GM19023 (cell line): ENCODE measurements around the gene CFAP119.

ENCODE experiments used
- ATAC-seq: cut with Tn5 transposase; IDR thresholded peaks from one replicate; pipeline ENCODE4 v1.9.1; 2021; ENCODE audit warnings: mild to moderate bottlenecking, moderate library complexity; ENCODE audit not compliant: unreplicated experiment

The CFAP119 gene

GRCh38 chr16:30782486-30783279 is 20.8 kb upstream of the CFAP119 start:
- ATAC-seq: no peak

GRCh38 chr16:30780549-30780948 is 18.7 kb upstream of the CFAP119 start:
- no peak for ATAC-seq

- no peak for ATAC-seq
Measured at GRCh38 chr16:30780021-30780420, 18.2 kb upstream of the CFAP119 start.

DNA sequence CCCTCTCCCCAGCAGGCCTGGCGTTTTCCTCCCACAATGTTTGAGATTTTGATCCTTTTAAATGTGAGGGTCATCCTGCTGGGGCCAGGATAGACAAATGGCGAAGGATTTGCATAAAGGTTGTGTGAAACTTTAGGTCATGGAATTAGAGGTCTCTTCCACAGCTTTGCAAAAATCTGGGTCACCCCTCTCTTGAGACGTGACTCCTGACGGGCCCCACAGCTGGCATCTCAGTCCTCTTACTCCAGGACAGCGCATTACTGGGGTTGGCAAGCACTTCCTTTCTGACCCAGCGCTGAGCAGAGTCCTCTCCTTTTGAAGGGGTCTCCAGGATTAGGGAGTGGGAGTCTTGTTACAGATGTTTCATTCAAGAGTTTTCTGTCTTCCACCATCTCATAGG is 17.7 kb upstream of the CFAP119 start:
- ATAC-seq: no peak

- no peak for ATAC-seq
Measured at GRCh38 chr16:30778549-30779244, 16.8 kb upstream of the CFAP119 start.

DNA sequence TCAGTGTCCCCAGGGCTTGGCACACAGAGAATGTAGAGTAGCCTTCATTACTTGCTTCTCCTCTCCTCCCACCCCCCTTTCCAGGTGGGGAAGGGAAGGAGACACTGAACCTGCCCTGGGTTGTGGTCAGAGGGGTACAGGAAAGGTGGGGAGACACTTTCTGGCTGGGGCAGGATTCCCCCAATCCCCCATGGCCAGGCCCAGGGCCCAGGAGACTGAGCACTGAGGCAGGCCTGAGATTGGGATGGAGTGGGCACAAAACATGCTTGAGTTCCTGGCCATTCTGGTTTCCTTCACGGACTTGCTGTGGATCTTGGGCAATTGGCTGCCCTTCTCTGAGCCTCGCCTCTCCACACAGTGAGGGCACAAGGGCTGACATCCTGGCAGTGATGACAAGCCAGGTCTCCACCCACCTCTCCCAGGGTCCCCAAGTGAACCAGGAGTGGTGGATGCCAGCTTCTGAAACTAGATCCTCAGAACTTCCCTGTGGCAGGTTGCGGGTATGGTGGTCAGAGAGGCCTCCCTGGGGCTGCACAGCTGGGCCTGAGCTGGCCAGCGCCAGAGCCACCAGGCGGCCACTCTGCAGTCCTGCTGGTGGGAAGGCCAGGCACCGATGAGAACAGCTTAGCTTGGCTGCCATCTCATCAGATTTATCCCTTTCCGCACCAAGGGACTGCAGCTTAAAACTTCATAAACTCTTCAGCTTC is 15.9 kb upstream of the CFAP119 start:
- ATAC-seq: no peak

DNA sequence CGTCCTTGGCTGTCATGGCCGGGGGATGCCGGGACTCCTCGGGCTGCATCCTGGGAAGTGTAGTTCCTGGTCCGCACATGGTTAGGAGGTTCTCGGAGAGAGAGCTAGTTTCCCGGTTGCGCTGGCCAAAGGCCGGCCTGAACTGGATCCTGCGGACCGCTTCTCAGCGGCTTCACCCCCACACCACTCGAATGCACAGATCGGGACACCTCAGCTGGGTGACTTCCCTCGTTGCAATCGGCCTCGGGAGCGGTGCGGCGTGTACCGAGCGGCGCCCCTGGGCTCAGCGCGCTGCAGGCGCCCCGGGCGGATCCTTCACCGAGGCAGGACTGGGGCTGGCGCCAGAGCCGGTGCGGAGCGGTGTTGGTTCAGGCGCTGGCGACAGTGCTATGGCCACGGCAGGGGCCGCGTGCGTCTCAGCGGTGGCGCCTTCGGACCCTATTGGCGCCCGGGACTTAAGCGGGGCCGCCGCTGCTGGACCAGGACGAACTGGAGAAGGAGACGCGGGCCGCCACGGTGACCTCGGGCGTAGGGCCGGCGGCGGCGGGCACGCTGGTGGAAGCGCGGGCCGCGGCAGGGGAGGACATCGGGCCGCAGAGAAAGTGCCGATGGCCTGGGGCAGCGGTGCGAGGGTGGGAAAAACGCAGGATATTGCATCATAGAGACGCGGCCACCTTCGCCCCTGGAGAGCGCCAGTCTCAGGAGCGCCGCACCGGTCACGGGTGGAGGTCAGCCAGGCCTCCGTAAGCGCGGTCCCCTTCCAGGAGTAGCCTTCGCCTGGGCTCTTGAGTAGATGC is 13.7 kb upstream of the CFAP119 start:
- peak; percentile 56 for ATAC-seq

DNA sequence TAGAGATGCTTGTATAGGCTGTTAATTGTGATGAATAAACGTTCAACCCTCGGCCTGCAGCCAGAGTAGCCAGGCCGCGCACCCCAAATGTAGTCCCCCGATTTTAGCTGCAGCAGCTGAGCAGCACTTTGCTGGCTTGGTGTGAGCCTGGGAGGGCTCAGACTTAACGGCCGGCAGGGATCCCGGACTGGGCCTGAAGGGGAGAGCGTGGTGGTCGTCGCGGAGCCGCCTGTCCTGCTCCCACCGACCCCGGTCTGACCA is 13.2 kb upstream of the CFAP119 start:
- ATAC-seq: no peak

GRCh38 chr16:30774367-30775130 is 12.7 kb upstream of the CFAP119 start:
- no peak for ATAC-seq

DNA sequence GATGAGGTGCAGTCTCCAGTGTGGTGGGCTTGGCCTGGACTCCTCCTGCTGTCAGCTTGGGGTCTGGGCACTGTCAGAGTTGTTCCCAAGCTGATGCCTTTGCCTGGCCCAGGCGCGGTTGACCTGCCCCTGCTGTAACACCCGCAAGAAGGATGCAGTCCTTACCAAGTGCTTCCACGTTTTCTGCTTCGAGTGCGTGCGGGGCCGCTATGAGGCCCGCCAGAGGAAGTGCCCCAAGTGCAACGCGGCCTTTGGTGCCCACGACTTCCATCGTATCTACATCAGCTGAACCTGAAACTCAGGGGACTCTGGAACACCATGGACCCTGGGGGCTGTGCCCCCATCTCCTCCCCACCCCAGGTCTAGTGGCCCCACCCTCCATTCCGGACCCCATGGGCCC is 12.0 kb upstream of the CFAP119 start:
- no peak for ATAC-seq

DNA sequence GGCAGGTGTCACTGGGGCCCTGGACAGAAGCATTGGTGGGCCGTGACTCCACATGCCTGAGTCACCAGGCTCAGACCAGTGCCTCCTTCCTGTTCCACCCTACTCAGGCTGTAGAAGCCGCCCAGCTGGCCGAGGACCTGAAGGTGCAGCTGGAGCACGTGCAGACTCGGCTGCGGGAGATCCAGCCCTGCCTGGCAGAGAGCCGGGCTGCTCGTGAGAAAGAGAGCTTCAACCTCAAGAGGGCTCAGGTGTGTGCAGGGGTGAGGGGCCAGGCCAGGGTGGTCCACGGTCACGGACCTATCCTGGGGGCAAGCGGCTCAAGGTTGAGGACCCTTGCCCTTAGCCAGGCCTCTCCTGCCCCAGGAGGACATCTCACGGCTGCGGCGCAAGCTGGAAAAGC is 9.9 kb upstream of the CFAP119 start:
- ATAC-seq: no peak

- no peak for ATAC-seq
Measured at GRCh38 chr16:30769379-30770089, 7.7 kb upstream of the CFAP119 start.

DNA sequence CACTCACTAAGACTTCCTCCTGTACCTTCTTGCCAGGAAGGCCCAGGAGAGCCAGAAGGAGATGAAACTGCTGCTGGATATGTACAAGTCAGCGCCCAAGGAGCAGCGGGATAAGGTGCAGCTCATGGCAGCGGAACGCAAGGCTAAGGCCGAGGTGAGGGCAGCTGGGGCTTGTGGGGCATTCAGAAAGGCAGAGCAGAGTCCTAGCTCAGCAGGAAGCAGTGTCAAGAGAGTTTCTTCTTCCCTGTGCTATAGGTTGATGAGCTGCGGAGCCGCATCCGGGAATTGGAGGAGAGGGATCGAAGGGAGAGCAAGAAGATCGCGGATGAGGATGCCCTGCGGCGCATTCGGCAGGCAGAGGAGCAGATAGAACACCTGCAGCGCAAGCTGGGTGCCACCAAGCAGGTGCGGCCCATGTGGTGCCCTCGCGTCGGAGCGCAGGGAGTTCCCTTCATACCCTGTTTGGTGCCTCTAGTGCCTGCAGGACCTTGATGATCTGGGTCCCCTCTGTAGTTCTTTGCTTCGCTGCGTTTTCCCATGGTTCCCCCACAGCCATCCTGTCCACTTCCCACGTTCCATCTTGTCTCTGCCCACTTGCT is 6.8 kb upstream of the CFAP119 start:
- ATAC-seq: no peak

DNA sequence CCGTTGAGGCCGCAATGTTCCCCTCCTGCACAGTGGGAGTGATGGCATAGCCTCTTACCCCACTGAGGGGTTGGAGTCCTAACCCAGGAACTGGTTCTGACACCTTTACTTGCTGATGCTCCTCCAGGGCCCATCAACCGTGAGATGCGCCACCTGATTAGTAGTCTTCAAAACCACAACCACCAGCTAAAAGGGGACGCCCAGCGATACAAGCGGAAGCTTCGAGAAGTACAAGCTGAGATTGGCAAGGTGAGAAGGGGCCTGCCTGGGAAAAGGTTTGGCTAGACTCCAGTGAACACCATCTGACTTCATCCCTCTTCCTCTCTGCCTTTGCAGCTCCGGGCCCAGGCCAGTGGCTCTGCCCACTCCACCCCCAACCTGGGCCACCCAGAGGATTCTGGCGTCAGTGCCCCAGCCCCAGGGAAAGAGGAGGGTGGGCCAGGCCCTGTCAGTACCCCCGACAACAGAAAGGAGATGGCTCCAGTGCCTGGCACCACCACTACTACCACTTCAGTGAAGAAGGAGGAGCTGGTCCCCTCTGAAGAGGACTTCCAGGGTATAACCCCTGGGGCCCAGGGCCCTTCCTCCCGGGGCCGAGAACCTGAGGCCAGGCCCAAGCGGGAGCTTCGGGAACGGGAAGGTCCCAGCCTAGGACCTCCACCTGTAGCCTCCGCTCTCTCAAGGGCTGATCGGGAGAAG is 6.1 kb upstream of the CFAP119 start:
- no peak for ATAC-seq

GRCh38 chr16:30766933-30767284 is 5.0 kb upstream of the CFAP119 start:
- no peak for ATAC-seq

DNA sequence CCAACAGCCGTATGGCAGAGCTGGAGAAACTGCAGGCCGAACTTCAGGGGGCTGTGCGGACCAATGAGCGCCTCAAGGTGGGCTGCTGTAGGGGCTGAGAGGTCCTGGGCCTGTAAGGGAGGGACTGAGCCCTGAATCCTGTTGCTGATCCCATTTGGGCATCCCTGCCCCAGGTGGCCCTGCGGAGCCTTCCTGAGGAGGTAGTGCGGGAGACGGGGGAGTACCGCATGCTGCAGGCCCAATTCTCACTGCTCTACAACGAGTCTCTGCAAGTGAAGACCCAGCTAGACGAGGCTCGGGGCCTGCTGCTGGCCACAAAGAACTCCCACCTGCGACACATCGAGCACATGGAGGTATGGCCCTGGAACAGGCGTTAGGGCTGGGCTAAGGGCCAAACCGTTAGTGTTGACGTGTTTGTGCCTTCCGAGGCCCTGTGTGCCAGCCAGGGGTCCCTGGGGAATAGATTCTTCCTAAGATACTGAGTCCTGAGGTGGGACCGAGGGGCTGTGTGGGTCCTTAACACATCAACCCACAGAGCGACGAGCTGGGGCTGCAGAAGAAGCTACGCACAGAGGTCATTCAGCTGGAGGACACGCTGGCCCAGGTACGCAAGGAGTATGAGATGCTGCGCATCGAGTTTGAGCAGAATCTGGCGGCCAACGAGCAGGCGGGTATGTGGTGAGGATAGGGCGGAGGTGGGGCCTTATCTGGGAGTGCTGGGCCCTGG is 4.5 kb upstream of the CFAP119 start:
- ATAC-seq: no peak

GRCh38 chr16:30764816-30765465 is 3.1 kb upstream of the CFAP119 start:
- ATAC-seq: no peak

DNA sequence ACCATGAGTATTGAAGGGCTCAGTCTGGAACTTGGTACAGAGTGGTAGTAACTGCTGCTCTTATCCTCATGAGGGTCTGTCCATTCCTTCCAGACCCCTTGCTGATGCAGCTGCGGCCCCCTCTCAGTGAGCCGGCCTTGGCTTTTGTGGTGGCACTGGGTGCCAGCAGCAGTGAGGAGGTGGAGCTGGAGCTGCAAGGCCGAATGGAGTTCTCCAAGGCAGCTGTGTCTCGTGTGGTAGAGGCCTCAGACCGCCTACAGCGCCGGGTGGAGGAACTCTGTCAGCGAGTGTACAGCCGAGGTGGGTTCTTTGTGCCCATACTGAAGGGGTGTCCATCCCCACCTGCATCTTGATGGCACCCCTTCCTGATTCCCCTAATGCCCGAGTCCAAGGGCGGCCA is 2.2 kb upstream of the CFAP119 start:
- no peak for ATAC-seq
